NCI-H226 (cell line): ENCODE data around the gene ELAVL3.
"Not testable (repeated sequence)": the region's sequence is repeated elsewhere in the genome, so short reads cannot be mapped to it uniquely, and the experiment has no call there.

Experiments used
- DNase-seq: peaks from one replicate; pipeline ENCODE4 v3.0.0-alpha.2; 2015

Gene ELAVL3

GRCh38 chr19:11435057-11435832 is 45.6 kb downstream of the ELAVL3 start, which contains the start of the genes ODAD3 and PRKCSH:
Gene ODAD3, minus strand, starts transcription at chr19:11435121. Its CDS starts 105 bp downstream, at chr19:11435016.
Gene PRKCSH, plus strand, starts transcription at chr19:11435635. Its CDS starts 483 bp downstream, at chr19:11436118.
- DNase-seq = peak; percentile 99

DNA sequence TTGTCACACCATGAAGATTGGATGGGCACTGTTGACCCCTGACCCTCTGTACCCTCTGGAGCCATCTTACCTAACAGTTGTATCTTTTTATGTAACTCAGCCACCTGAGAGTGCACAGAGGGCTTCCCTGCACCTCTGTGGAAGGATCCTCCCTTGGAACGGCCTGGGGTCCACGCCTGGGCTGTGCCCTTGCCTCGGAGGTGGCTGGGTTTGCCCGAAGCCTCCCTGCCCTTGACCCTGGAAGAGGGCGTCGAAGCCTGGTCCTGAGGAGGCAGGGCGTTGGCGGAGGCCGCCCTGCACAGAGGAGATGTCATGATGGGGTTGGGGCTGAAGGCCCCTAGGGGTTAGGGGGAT is 46.2 kb downstream of the ELAVL3 start:
- no peak for DNase-seq

GRCh38 chr19:11433526-11433925 is 47.3 kb downstream of the ELAVL3 start:
- not testable (repeated sequence) for DNase-seq

DNA sequence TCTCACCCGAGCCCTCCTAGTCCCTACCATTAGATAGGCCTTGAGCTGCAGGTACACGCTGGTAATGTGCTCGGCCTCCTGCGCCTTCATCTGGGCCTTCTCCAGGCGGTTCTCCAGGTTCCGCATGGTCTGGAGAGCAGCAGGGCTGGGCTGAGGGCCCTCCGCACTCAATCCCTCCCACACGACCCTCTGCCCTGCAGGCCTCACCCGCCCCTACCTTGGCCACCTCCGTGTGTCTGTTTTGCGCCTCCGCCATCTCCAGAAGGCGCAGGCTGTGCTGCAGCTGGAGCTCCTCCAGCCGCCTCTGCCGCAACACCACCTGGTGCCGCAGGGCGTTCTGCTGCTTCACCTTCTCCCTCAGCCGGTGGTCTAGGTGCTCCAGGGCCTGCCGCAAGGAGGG is 54.2 kb downstream of the ELAVL3 start:
- DNase-seq = no peak

DNA sequence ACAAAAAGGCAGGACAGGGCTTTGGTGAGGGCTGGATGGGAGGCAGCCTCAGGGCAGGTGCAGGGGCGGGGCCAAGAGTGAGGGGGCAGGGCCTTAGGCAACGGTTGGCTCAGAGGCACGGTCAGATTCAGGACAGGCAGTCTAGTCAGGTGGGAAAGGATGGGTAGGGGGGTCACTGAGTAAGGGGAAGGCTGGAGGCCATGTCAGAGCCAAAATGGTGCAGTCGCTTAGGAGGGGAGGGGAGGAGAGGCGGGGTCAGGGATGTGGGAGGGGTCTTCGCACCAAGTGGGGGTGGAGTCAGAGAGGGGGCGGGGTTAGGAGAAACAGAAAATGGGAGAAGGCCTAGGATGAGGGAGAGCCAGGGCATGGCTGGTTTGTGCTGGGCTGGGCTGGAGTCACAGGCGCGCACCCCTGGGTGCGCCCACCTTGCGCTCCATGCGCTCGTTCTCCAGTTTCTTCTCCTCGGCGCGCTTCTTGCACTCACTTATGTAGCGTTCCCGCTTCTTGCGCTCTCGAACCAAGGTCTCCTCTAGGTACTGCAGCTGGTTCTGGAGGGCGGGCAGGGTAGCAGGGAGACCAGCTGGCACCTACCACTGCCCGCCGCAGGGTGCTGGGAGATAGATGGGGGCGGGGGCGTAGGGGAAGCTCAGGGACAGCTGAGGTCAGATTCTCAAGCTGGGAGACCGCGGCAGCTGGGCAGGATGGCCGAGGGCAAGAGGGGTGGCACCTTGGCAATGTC is 55.0 kb downstream of the ELAVL3 start:
- no peak for DNase-seq

GRCh38 chr19:11423791-11424181 is 57.1 kb downstream of the ELAVL3 start:
- no peak for DNase-seq

DNA sequence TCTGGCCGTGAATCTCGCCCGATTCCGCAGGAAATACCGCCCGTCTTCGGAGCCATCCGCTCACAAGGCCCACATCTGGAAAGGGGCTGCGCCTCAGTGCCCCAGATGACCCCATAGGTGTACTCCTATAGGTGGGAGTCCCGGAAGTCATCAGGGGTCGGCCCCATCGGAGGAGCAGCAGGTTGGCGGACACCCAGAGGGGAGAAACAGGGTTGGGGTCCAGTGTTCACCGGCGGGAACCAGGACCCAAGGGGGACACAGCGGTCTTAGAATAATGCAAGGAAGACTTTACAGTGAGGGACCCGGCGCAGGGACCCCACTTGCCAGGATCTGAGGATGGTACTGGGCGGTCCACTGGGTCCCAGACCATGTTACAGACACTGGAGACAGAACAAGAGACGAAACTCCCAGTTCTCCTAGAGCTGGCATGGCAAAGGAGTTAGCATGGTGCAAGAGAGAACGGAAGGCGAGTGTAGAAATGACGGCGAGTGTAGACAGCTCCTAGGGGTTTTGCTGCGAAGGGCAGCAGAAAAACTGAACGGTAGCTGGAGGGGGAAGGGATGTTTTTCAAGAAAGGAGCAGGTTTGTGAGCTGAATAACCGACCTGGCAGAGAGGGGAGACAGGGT is 57.6 kb downstream of the ELAVL3 start:
- no peak for DNase-seq

DNA sequence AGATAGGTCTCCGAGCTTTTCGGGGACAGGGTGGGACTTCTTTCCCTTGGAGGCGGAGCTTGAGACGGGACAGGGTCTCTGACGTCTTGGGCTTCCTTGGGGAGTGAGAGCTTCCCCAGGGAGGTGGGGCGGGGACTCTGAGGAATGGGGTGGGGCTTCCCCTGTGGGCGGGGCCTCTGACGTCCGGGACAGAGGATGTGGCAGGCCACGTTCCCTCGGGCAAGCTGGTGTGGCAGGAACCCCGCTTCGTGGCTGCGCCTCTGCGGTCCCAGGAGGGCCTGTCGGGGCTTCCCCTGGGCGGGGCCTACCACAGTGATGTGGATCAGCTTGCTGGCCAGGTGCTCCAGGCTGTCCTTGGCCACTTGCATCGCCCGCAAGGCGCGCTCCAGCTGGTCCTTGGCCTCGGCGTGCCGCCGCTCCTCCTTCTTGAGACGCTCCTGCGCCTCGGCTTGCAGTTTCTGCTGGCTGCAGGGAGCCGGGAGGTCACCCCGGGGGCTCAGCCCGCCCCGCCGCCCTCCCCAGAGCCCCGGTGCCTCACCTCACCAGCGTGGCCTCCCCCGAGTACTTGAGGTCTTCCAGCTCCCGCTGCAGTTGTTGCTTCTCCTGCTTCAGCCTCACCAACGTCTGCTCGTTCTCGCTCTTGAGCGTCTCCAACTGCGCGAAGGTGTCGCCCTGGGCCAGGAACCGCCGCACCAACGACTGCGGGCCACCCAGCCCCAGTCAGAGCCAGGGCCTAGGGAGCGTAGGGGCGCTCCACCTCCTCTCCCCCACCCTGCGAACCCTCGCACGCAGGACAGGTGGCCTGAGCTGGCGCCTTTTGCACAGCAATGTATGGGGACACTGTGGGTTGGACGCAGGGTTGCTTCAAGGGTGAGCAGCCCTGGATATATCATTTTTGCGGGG is 58.4 kb downstream of the ELAVL3 start:
- no peak for DNase-seq

DNA sequence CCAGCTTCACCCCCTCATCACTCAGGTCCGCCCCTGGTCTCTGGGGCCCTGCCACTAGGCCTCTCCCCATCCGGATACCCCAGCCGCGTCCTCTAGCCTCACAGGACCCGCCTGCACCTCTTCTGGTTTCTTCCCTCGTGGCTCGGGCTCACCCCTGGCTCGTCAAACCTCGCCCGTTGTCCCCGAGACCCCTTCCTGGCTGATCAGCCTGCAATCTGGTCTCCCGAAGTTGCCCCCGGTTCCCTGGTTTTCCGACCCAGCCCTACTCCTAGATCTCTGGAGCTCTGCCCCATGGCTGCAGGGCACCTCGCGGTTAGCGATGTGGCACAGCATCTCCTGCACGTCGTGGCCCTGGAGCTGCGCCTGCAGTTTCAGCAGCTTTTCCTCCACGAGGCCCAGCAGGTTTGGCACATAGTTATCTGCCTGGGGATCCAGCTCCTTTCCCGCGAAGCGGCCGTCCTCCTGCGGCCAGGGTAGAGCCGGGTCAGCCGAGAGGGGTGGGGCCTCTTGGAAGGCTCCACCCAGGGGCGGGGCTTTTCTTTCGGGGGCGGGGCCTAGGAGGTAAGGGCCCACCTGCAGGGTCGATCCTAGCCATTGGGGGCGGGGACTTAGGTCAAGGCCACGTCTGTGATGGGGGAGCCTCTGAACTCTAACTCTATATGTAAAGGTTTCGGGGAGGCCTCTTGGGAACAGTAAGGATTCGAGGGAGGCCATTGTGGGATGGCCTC is 59.3 kb downstream of the ELAVL3 start:
- no peak for DNase-seq

GRCh38 chr19:11420429-11421370 is 60.1 kb downstream of the ELAVL3 start:
- DNase-seq = no peak

GRCh38 chr19:11418549-11419506 is 62.0 kb downstream of the ELAVL3 start, which contains the start of gene RGL3:
Gene RGL3, minus strand, starts transcription at chr19:11419314. Its CDS starts 36 bp downstream, at chr19:11419278.
- DNase-seq = no peak

- DNase-seq = no peak
Measured at GRCh38 chr19:11418094-11418548, 62.7 kb downstream of the ELAVL3 start.

GRCh38 chr19:11416346-11417052 is 64.3 kb downstream of the ELAVL3 start:
- DNase-seq = no peak

- no peak for DNase-seq
Measured at GRCh38 chr19:11414544-11414943, 66.3 kb downstream of the ELAVL3 start.

DNA sequence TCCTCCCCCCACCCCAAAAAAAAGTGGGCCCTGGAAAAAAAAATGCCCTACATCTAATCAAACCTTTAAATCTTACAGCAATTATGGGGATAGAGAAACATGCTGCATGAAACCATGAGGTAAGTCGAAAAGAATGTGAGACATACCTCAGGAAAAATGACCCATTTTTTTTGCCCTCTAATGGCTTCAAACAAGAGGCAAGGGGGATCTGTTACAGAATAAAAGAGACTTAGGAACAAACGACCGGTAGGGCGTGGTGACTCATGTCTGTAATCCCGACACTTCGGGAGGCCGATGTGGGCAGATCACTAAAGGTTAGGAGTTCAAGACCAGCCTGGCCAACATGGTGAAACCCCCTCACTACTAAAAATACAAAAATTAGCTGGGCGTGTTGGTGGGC is 70.2 kb downstream of the ELAVL3 start:
- no peak for DNase-seq

- no peak for DNase-seq
Measured at GRCh38 chr19:11408591-11408990, 72.3 kb downstream of the ELAVL3 start.

GRCh38 chr19:11406703-11407236 is 74.1 kb downstream of the ELAVL3 start:
- not testable (repeated sequence) for DNase-seq
